DND-41 (cell line): ENCODE results near the gene TP53BP1.

Source experiments
- ATAC-seq: fragments of 200-7000 bp; cut with Tn5 transposase; 3 replicates; pipeline ENCODE4 v1.9.1; 2021; ENCODE audit warnings: low read depth; ENCODE audit not compliant: insufficient read depth
- DNase-seq: peaks from one replicate; pipeline ENCODE4 v3.0.0-alpha.2; 2020
- H2AFZ ChIP-seq: 2 replicates; pipeline ENCODE4 v1.6.0; 2012; ENCODE audit warnings: low read depth, low read length
- H3K27ac ChIP-seq: 2 replicates; pipeline ENCODE4 v1.5.1; 2012; ENCODE audit warnings: low read length, inconsistent platforms
- H3K27me3 ChIP-seq: fragments of 200-600 bp; sonication (generic); 2 replicates; pipeline ENCODE4 v1.6.0; 2012; ENCODE audit warnings: low read length, mild to moderate bottlenecking, inconsistent platforms; ENCODE audit not compliant: insufficient read depth, poor library complexity
- H3K36me3 ChIP-seq: 2 replicates; pipeline ENCODE4 v1.5.1; 2012; ENCODE audit warnings: low read length, inconsistent platforms; ENCODE audit not compliant: insufficient read depth
- H3K4me1 ChIP-seq: 2 replicates; pipeline ENCODE4 v1.5.1; 2012; ENCODE audit warnings: mild to moderate bottlenecking, low read length; ENCODE audit not compliant: insufficient read depth
- H3K4me2 ChIP-seq: 2 replicates; pipeline ENCODE4 v1.6.0; 2012; ENCODE audit warnings: mild to moderate bottlenecking, moderate library complexity, low read length, inconsistent platforms; ENCODE audit not compliant: insufficient read depth
- H3K4me3 ChIP-seq, 2 experiments: fragments of 200-600 bp in 1 of 2; shearing (Covaris generic) in 1 of 2; 2 replicates each; pipeline ENCODE4 v1.5.1; 2012 to 2016; ENCODE audit warnings: inconsistent platforms in 2 of 2, low read length in 2 of 2, mild to moderate bottlenecking in 2 of 2, low read depth in 1 of 2, moderate library complexity in 1 of 2
- H3K79me2 ChIP-seq: 2 replicates; pipeline ENCODE4 v1.6.0; 2012; ENCODE audit warnings: low read length, inconsistent platforms; ENCODE audit not compliant: insufficient read depth
- H3K9ac ChIP-seq: 2 replicates; pipeline ENCODE4 v1.6.0; 2012; ENCODE audit warnings: low read depth, mild to moderate bottlenecking, inconsistent platforms, low read length, moderate library complexity
- H3K9me3 ChIP-seq: 2 replicates; pipeline ENCODE4 v1.5.1; 2012; ENCODE audit warnings: low read length, moderate library complexity, mild to moderate bottlenecking, inconsistent platforms; ENCODE audit not compliant: insufficient read depth, severe bottlenecking
- H4K20me1 ChIP-seq: 2 replicates; pipeline ENCODE4 v1.6.0; 2012; ENCODE audit warnings: low read length; ENCODE audit not compliant: insufficient read depth
- EZH2 ChIP-seq: IDR thresholded peaks from 3 replicates; pipeline ENCODE4 v1.6.1; 2012; ENCODE audit warnings: borderline replicate concordance, low read depth, mild to moderate bottlenecking, moderate library complexity, low read length, inconsistent platforms; ENCODE audit not compliant: severe bottlenecking
- TF ChIP-seq, protein P1 (sequence below): IDR thresholded peaks from 2 replicates; pipeline ENCODE4 v1.5.1; 2012; ENCODE audit warnings: borderline replicate concordance, low read length, moderate library complexity, mild to moderate bottlenecking; ENCODE audit not compliant: poor library complexity, severe bottlenecking; ENCODE audit errors: extremely low read depth

The TP53BP1 gene

DNA sequence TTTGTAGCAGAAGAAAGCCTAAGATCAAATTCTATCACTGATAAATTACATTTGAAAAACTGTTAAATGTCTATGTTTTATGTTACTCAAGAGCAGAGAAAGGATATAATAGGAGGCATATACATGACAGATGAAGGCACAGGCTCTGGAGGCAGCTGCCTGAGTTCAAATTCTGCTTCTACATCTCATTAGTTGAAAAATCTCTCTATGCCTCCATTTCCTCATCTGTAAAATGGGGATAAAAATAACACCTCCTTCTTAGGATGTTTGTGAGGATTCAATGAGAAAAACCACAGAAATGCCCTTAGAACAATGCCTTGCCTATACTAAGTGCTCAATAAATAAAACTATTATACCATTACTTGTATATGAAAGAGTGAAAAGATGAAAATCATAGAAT is 21.0 kb downstream of the TP53BP1 start:
- H3K79me2 ChIP-seq = no peaks in the 10 kb centered on the region
- H3K4me2 ChIP-seq = no peak overlapping the region
- no peak for TF ChIP-seq EZH2
- TF ChIP-seq, protein P1, sequence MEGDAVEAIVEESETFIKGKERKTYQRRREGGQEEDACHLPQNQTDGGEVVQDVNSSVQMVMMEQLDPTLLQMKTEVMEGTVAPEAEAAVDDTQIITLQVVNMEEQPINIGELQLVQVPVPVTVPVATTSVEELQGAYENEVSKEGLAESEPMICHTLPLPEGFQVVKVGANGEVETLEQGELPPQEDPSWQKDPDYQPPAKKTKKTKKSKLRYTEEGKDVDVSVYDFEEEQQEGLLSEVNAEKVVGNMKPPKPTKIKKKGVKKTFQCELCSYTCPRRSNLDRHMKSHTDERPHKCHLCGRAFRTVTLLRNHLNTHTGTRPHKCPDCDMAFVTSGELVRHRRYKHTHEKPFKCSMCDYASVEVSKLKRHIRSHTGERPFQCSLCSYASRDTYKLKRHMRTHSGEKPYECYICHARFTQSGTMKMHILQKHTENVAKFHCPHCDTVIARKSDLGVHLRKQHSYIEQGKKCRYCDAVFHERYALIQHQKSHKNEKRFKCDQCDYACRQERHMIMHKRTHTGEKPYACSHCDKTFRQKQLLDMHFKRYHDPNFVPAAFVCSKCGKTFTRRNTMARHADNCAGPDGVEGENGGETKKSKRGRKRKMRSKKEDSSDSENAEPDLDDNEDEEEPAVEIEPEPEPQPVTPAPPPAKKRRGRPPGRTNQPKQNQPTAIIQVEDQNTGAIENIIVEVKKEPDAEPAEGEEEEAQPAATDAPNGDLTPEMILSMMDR = no peak
- no peak overlapping the region for H3K4me3 ChIP-seq
- no peak overlapping the region for H2AFZ ChIP-seq
- H3K4me1 ChIP-seq = no peaks in the 10 kb centered on the region
- H3K27me3 ChIP-seq = no peaks in the 10 kb centered on the region
- H3K9ac ChIP-seq = no peak overlapping the region
- H3K36me3 ChIP-seq = peaks cover 73% of the 10 kb centered on the region
- DNase-seq = no peak
- no peaks in the 10 kb centered on the region for H3K9me3 ChIP-seq
- H3K27ac ChIP-seq = no peak overlapping the region
- no peak for ATAC-seq
- H4K20me1 ChIP-seq = no peaks in the 10 kb centered on the region

DNA sequence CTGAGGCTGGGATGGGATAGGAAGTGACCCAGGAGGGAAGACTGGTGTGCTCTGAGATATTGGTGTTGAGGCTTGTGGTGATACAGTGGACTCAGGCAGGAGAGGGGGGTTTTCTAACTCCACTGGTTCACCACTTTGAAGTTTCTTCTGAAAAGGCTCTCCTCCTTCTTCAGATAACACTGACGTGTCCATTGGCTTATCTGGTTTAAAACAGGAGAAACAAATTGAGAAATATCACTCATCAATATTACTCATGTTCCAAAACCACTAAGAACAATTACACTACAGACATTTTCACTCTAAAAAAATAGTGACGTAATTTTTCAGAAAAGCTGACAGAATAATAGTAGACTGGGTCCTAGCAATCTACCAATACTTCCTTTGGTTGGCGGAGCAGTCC is 23.1 kb downstream of the TP53BP1 start:
- DNase-seq (no peak), ATAC-seq (no peak)
- Histone ChIP-seq H3K79me2 (no peaks in the 10 kb centered on the region), H3K4me1 (no peaks in the 10 kb centered on the region), H4K20me1 (no peaks in the 10 kb centered on the region), H2AFZ (no peak overlapping the region), H3K9ac (no peak overlapping the region), H3K4me3 (no peak overlapping the region), H3K36me3 (peaks cover 72% of the 10 kb centered on the region), H3K27me3 (no peaks in the 10 kb centered on the region), H3K9me3 (no peaks in the 10 kb centered on the region), H3K27ac (no peak overlapping the region), H3K4me2 (no peak overlapping the region)
- TF ChIP-seq, protein P1 = no peak
- TF ChIP-seq EZH2 = no peak

DNA sequence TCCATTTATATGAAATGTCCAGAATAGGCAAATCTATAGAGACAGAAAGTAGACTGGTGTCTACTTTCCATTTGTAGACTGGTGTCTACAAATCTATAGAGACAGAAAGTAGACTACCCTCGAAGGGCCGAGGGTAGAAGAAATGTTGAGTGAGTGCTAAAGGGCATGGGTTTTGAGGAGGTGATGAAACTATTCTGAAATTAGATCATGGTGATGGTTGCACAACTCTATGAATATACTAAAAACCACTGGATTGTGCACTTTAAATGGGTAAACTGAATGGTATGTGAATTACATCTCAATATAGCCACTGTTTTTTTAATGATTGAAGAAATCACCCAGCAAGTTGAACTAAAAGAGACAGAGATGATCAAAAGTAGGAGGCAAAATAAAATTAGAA is 27.9 kb downstream of the TP53BP1 start:
- no peak overlapping the region for H2AFZ ChIP-seq
- H3K4me2 ChIP-seq = no peak overlapping the region
- H3K9me3 ChIP-seq = no peaks in the 10 kb centered on the region
- DNase-seq (no peak), ATAC-seq (no peak)
- H3K27ac ChIP-seq = no peak overlapping the region
- H3K27me3 ChIP-seq = no peaks in the 10 kb centered on the region
- peaks cover 65% of the 10 kb centered on the region for H3K36me3 ChIP-seq
- H3K9ac ChIP-seq = no peak overlapping the region
- no peak for TF ChIP-seq EZH2
- TF ChIP-seq, protein P1 = no peak
- H3K79me2 ChIP-seq = no peaks in the 10 kb centered on the region
- no peaks in the 10 kb centered on the region for H4K20me1 ChIP-seq
- no peak overlapping the region for H3K4me3 ChIP-seq
- H3K4me1 ChIP-seq = no peaks in the 10 kb centered on the region

DNA sequence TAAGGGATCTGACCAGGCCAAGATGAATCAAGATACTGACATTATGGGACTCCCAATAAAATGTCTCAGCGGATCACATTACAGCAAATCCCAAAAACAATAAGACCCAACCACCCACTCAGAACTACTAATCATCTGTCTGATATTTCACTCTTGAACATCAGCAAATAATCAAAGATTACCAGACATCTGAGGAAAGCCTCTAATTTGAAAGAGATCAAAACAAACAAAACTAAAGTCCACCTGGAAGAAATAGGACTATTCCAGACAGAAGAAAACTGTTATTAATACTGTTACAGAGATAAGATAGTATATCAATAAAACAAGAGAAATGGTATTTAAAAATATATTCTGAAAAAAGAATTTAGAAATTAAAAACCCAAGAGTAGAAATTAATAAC is 29.0 kb downstream of the TP53BP1 start:
- Histone ChIP-seq H4K20me1 (no peaks in the 10 kb centered on the region), H3K9ac (no peak overlapping the region), H3K27ac (no peak overlapping the region), H3K79me2 (no peaks in the 10 kb centered on the region), H3K27me3 (no peaks in the 10 kb centered on the region), H3K4me2 (no peak overlapping the region), H3K4me1 (no peaks in the 10 kb centered on the region), H3K9me3 (no peaks in the 10 kb centered on the region), H3K4me3 (no peak overlapping the region), H2AFZ (no peak overlapping the region), H3K36me3 (peaks cover 63% of the 10 kb centered on the region)
- no peak for ATAC-seq
- no peak for TF ChIP-seq EZH2
- TF ChIP-seq, protein P1 = no peak
- no peak for DNase-seq
